Measurements from ENCODE around the gene SMIM8.
"Not testable (repeated sequence)": the region's sequence is repeated elsewhere in the genome, so short reads cannot be mapped to it uniquely, and the experiment has no call there.

Gene SMIM8

GRCh38 chr6:87322304-87323212 is at the start of gene SMIM8:
SMIM8 (plus strand) TSS chr6:87322588; CDS start chr6:87337032, 14,444 bp downstream.
- peak; percentile 75 to 87 (median 78) for DNase-seq (ENCODE audit: low read depth in 3 of 3)

- DNase-seq (ENCODE audit: low read depth in 3 of 3), result no peak
Observed at GRCh38 chr6:87274660-87275274, 47.6 kb upstream of the SMIM8 start.

GRCh38 chr6:87276624-87277023 is 45.8 kb upstream of the SMIM8 start:
- no peak for DNase-seq (ENCODE audit: low read depth in 3 of 3)

GRCh38 chr6:87277123-87277522 is 45.3 kb upstream of the SMIM8 start:
- no peak for DNase-seq (ENCODE audit: low read depth in 3 of 3)

GRCh38 chr6:87279196-87279595 is 43.2 kb upstream of the SMIM8 start:
- DNase-seq (ENCODE audit: low read depth in 3 of 3), result no peak

GRCh38 chr6:87281426-87281825 is 41.0 kb upstream of the SMIM8 start:
- DNase-seq (ENCODE audit: low read depth in 3 of 3), result no peak

GRCh38 chr6:87282743-87283142 is 39.6 kb upstream of the SMIM8 start:
- DNase-seq (ENCODE audit: low read depth in 3 of 3), result no peak

GRCh38 chr6:87283461-87283860 is 38.9 kb upstream of the SMIM8 start:
- no peak for DNase-seq (ENCODE audit: low read depth in 3 of 3)

- DNase-seq (ENCODE audit: low read depth in 3 of 3), result no peak
Observed at GRCh38 chr6:87287251-87287650, 35.1 kb upstream of the SMIM8 start.

GRCh38 chr6:87289571-87289970 is 32.8 kb upstream of the SMIM8 start:
- no peak for DNase-seq (ENCODE audit: low read depth in 3 of 3)

- DNase-seq (ENCODE audit: low read depth in 3 of 3), result no peak
Observed at GRCh38 chr6:87291883-87292282, 30.5 kb upstream of the SMIM8 start.

GRCh38 chr6:87293526-87293925 is 28.9 kb upstream of the SMIM8 start:
- DNase-seq (ENCODE audit: low read depth in 3 of 3), result no peak

- no peak for DNase-seq (ENCODE audit: low read depth in 3 of 3)
Observed at GRCh38 chr6:87297119-87297518, 25.3 kb upstream of the SMIM8 start.

- not testable (repeated sequence) for DNase-seq (ENCODE audit: low read depth in 3 of 3)
Observed at GRCh38 chr6:87301277-87301676, 21.1 kb upstream of the SMIM8 start.

- DNase-seq (ENCODE audit: low read depth in 3 of 3), result no peak
Observed at GRCh38 chr6:87308970-87309369, 13.4 kb upstream of the SMIM8 start.

GRCh38 chr6:87312860-87313259 is 9.5 kb upstream of the SMIM8 start:
- DNase-seq (ENCODE audit: low read depth in 3 of 3), result no peak

GRCh38 chr6:87315071-87315470 is 7.3 kb upstream of the SMIM8 start:
- DNase-seq (ENCODE audit: low read depth in 3 of 3), result no peak

GRCh38 chr6:87319271-87319987 is 3.0 kb upstream of the SMIM8 start:
- DNase-seq (ENCODE audit: low read depth in 3 of 3), result no peak

GRCh38 chr6:87323880-87324279 is 1.5 kb downstream of the SMIM8 start:
- DNase-seq (ENCODE audit: low read depth in 3 of 3), result not testable (repeated sequence)

GRCh38 chr6:87330961-87331360 is 8.6 kb downstream of the SMIM8 start:
- DNase-seq (ENCODE audit: low read depth in 3 of 3), result no peak

- DNase-seq (ENCODE audit: low read depth in 3 of 3), result no peak
Observed at GRCh38 chr6:87333033-87333432, 10.6 kb downstream of the SMIM8 start.

GRCh38 chr6:87333591-87334181 is 11.3 kb downstream of the SMIM8 start:
- DNase-seq (ENCODE audit: low read depth in 3 of 3), result no peak
